Adrenal gland (tissue), 5 donors: ENCODE measurements around the gene SMG9.

Experiments used
- POLR2A ChIP-seq, 2 donors: fragments of 450-650 bp; IDR thresholded peaks; one replicate each; pipeline ENCODE4 v1.6.1; 2017; ENCODE audit warnings: antibody characterized with exemption in 2 of 2, mild to moderate bottlenecking in 2 of 2, moderate library complexity in 1 of 2
- TF ChIP-seq, protein P1 (sequence below), 6 experiments: fragments of 450-650 bp in 4 of 6; fragments of 200-600 bp in 2 of 6; sonication (generic) in 1 of 6; IDR thresholded peaks; 1 replicate in 5 of 6; 2 replicates in 1 of 6; pipeline versions ENCODE4 v1.5.1 to v1.8.0; 2016 to 2021; ENCODE audit warnings: antibody characterized with exemption in 6 of 6, mild to moderate bottlenecking in 2 of 6, moderate library complexity in 1 of 6
- donor health status: DM: no; HTN: no; CAD: no.

DNA sequence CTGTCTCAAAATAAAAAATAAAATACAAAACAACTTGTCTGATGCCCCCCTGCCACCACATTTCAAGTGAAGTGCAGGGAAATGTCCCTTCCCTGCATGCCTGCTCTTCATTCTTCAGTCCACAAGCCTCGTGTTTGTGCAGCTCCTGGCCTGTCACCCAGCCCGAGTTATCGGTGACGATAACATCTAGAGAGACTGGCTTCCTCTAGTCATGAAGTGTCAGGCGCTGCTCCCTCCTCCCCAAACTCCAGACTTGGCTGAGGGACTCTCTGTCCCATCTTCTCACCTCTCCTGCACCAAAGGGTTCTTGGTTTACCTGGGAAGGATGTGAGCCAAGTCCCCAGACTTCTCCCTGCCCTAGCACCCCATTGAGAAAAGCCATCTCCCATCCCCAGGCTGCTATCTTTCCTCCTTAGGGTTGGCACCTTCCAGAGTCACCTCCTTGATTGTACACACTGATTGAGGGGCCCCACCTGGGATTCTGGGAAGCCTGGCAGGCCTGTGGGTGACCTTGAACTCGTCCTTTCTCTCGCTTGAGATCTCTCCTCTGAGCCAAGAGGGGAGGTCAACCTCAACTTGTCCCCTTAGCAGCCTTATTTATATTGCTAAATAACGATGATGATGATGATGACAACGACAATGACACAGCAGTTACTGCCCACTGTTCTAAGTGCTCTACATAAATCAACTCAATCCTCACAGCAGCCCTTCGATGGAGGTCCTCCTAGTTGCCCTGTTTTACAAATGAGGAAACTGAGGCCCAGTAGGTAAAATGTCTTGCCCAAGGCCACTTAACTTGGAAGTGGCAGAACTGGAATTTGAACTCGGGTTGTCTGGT lies 71.7 kb downstream of the SMG9 start:
- TF ChIP-seq, protein P1, sequence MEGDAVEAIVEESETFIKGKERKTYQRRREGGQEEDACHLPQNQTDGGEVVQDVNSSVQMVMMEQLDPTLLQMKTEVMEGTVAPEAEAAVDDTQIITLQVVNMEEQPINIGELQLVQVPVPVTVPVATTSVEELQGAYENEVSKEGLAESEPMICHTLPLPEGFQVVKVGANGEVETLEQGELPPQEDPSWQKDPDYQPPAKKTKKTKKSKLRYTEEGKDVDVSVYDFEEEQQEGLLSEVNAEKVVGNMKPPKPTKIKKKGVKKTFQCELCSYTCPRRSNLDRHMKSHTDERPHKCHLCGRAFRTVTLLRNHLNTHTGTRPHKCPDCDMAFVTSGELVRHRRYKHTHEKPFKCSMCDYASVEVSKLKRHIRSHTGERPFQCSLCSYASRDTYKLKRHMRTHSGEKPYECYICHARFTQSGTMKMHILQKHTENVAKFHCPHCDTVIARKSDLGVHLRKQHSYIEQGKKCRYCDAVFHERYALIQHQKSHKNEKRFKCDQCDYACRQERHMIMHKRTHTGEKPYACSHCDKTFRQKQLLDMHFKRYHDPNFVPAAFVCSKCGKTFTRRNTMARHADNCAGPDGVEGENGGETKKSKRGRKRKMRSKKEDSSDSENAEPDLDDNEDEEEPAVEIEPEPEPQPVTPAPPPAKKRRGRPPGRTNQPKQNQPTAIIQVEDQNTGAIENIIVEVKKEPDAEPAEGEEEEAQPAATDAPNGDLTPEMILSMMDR (IDR thresholded peaks at IDR 0.05) = no peak
- TF ChIP-seq POLR2A (IDR thresholded peaks at IDR 0.05) = no peak
